Neural progenitor cell (in vitro differentiated cells): ENCODE measurements around the gene TBC1D1. TPM values are rescaled to one million over a fixed set of nuclear protein-coding genes. Genes with fewer than 3 reads are reported as not detected.

Experiments used
- DNase-seq: peaks from one replicate; pipeline ENCODE4 v3.0.0-alpha.2; 2016; ENCODE audit warnings: low spot score
- H2AFZ ChIP-seq: fragments of 200-600 bp; sonication (generic); replicated peaks from 2 replicates; pipeline ENCODE4 v1.6.1; 2016; ENCODE audit warnings: antibody characterized with exemption
- H3F3A ChIP-seq: fragments of 200-600 bp; sonication (generic); 2 replicates; pipeline ENCODE4 v1.6.1; 2016; ENCODE audit warnings: antibody characterized with exemption, low read depth
- H3K27ac ChIP-seq: fragments of 200-600 bp; sonication (generic); 2 replicates; pipeline ENCODE4 v1.5.1; 2016; ENCODE audit warnings: mild to moderate bottlenecking
- H3K27me3 ChIP-seq: fragments of 200-600 bp; sonication (generic); 2 replicates; pipeline ENCODE4 v1.6.1; 2016; ENCODE audit warnings: mild to moderate bottlenecking, moderate library complexity
- H3K36me3 ChIP-seq: fragments of 200-600 bp; sonication (generic); 2 replicates; pipeline ENCODE4 v1.5.1; 2016
- H3K4me1 ChIP-seq: fragments of 200-600 bp; sonication (generic); 2 replicates; pipeline ENCODE4 v1.6.1; 2016; ENCODE audit warnings: mixed run types
- H3K4me2 ChIP-seq: fragments of 200-600 bp; sonication (generic); 2 replicates; pipeline ENCODE4 v1.6.1; 2016
- H3K4me3 ChIP-seq: fragments of 200-600 bp; sonication (generic); 2 replicates; pipeline ENCODE4 v1.5.1; 2016
- H3K79me2 ChIP-seq: fragments of 200-600 bp; sonication (generic); 2 replicates; pipeline ENCODE4 v1.6.1; 2016; ENCODE audit warnings: low read depth
- H3K9ac ChIP-seq: fragments of 200-600 bp; sonication (generic); 2 replicates; pipeline ENCODE4 v1.6.1; 2016
- H3K9me3 ChIP-seq: fragments of 200-600 bp; sonication (generic); 2 replicates; pipeline ENCODE4 v1.5.1; 2016; ENCODE audit warnings: low read depth
- H4K20me1 ChIP-seq: fragments of 200-600 bp; sonication (generic); 2 replicates; pipeline ENCODE4 v1.6.1; 2016; ENCODE audit warnings: low read depth
- H3K27ac Mint-ChIP-seq: 3 replicates; pipeline ENCODE4 v1.8.0; 2021; ENCODE audit warnings: mixed read lengths
- H3K27me3 Mint-ChIP-seq: 2 replicates; pipeline ENCODE4 v1.8.0; 2022; ENCODE audit warnings: low read depth, mild to moderate bottlenecking, inconsistent platforms, moderate library complexity, mixed read lengths; ENCODE audit not compliant: insufficient read depth
- H3K36me3 Mint-ChIP-seq: 3 replicates; pipeline ENCODE4 v1.8.0; 2021; ENCODE audit warnings: mixed read lengths
- H3K4me1 Mint-ChIP-seq: 3 replicates; pipeline ENCODE4 v1.8.0; 2021; ENCODE audit warnings: mixed read lengths
- H3K4me3 Mint-ChIP-seq: 3 replicates; pipeline ENCODE4 v1.8.0; 2021; ENCODE audit warnings: mild to moderate bottlenecking, moderate library complexity, mixed read lengths
- H3K9me3 Mint-ChIP-seq: 3 replicates; pipeline ENCODE4 v1.8.0; 2020; ENCODE audit warnings: mixed read lengths
- CTCF ChIP-seq: fragments of 200-600 bp; sonication (generic); IDR thresholded peaks from 2 replicates; pipeline ENCODE4 v1.5.1; 2017; ENCODE audit warnings: antibody characterized with exemption, mild to moderate bottlenecking
- EZH2 ChIP-seq: fragments of 200-600 bp; sonication (generic); IDR thresholded peaks from 2 replicates; pipeline ENCODE4 v1.6.1; 2017; ENCODE audit warnings: antibody characterized with exemption, mild to moderate bottlenecking, moderate library complexity
- EZH2phosphoT487 ChIP-seq: fragments of 200-600 bp; sonication (generic); IDR thresholded peaks from 2 replicates; pipeline ENCODE4 v1.6.1; 2017; ENCODE audit warnings: antibody characterized with exemption
- total RNA-seq: library from RNA; depleted of rRNA; stranded (reverse); fragments of >200 nt; gene quantifications from 2 replicates; pipeline ENCODE4 v1.2.3, GENCODE V29; 2015; ENCODE audit warnings: low replicate concordance

The TBC1D1 gene
- total RNA-seq, 1 donor from 2014 or later, result 208 TPM

GRCh38 chr4:37908488-37909331 is 17.8 kb downstream of the TBC1D1 start:
- Histone ChIP-seq H3K27ac (no peak overlapping the region), H3K4me2 (no peak overlapping the region), H3K79me2 (no peaks in the 10 kb centered on the region), H3K4me1 (no peaks in the 10 kb centered on the region), H3K36me3 (no peaks in the 10 kb centered on the region), H2AFZ (peak overlapping the region; percentile 50), H3K27me3 (no peaks in the 10 kb centered on the region), H4K20me1 (no peaks in the 10 kb centered on the region), H3F3A (no peaks in the 10 kb centered on the region), H3K9me3 (no peaks in the 10 kb centered on the region), H3K9ac (no peak overlapping the region), H3K4me3 (no peak overlapping the region)
- H3K4me1 Mint-ChIP-seq, result peaks cover 18% of the 10 kb centered on the region
- H3K36me3 Mint-ChIP-seq, result no peaks in the 10 kb centered on the region
- no peak for DNase-seq
- no peak overlapping the region for H3K27ac Mint-ChIP-seq
- no peaks in the 10 kb centered on the region for H3K27me3 Mint-ChIP-seq
- H3K4me3 Mint-ChIP-seq, result no peak overlapping the region
- H3K9me3 Mint-ChIP-seq, result no peaks in the 10 kb centered on the region
- TF ChIP-seq CTCF, result no peak
- no peak for TF ChIP-seq EZH2phosphoT487
- no peak for TF ChIP-seq EZH2

GRCh38 chr4:37909332-37910090 is 18.6 kb downstream of the TBC1D1 start:
- Histone ChIP-seq H3K27ac (no peak overlapping the region), H3K9me3 (no peaks in the 10 kb centered on the region), H3F3A (no peaks in the 10 kb centered on the region), H3K4me1 (no peaks in the 10 kb centered on the region), H3K4me3 (no peak overlapping the region), H3K36me3 (no peaks in the 10 kb centered on the region), H3K9ac (no peak overlapping the region), H2AFZ (no peak overlapping the region), H3K79me2 (no peaks in the 10 kb centered on the region), H4K20me1 (no peaks in the 10 kb centered on the region), H3K4me2 (no peak overlapping the region), H3K27me3 (no peaks in the 10 kb centered on the region)
- TF ChIP-seq EZH2phosphoT487 (no peak), CTCF (no peak), EZH2 (no peak)
- H3K36me3 Mint-ChIP-seq, result no peaks in the 10 kb centered on the region
- H3K27ac Mint-ChIP-seq, result no peak overlapping the region
- no peak for DNase-seq
- H3K4me1 Mint-ChIP-seq, result peaks cover 18% of the 10 kb centered on the region
- no peak overlapping the region for H3K4me3 Mint-ChIP-seq
- H3K27me3 Mint-ChIP-seq, result no peaks in the 10 kb centered on the region
- H3K9me3 Mint-ChIP-seq, result no peaks in the 10 kb centered on the region

DNA sequence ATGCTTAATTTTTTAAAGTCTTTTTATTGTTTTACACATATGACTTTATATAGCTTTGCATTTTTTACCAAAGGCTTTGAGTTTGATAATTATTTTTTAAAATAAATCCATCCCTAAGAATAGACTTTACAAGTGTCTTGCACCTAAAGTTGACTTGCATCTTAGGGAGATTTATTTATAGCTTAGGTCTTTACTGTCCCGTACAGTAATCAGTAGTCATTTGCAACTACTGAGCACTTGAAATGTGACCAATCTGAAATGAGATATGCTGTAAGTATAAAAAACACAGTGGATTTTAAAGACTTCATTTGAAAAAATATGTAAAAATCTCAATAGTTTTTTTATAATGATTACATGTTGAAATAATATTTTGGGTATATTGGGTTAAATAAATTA is 19.2 kb downstream of the TBC1D1 start:
- no peak overlapping the region for H3K4me2 ChIP-seq
- H3K79me2 ChIP-seq, result no peaks in the 10 kb centered on the region
- H3K9me3 ChIP-seq, result no peaks in the 10 kb centered on the region
- H3K36me3 ChIP-seq, result no peaks in the 10 kb centered on the region
- H3K4me3 Mint-ChIP-seq, result no peak overlapping the region
- no peaks in the 10 kb centered on the region for H3K4me1 ChIP-seq
- no peaks in the 10 kb centered on the region for H3K9me3 Mint-ChIP-seq
- no peaks in the 10 kb centered on the region for H3K27me3 Mint-ChIP-seq
- no peak overlapping the region for H3K9ac ChIP-seq
- H3K4me3 ChIP-seq, result no peak overlapping the region
- H3K36me3 Mint-ChIP-seq, result no peaks in the 10 kb centered on the region
- H3K27me3 ChIP-seq, result no peaks in the 10 kb centered on the region
- TF ChIP-seq EZH2phosphoT487, result no peak
- no peak for TF ChIP-seq EZH2
- TF ChIP-seq CTCF, result no peak
- no peak overlapping the region for H3K27ac Mint-ChIP-seq
- DNase-seq, result no peak
- H3K27ac ChIP-seq, result no peak overlapping the region
- no peaks in the 10 kb centered on the region for H4K20me1 ChIP-seq
- H2AFZ ChIP-seq, result no peak overlapping the region
- H3K4me1 Mint-ChIP-seq, result peaks cover 18% of the 10 kb centered on the region
- H3F3A ChIP-seq, result no peaks in the 10 kb centered on the region
